Measurements from ENCODE around the gene HIRA. TPM values are rescaled to one million over a fixed set of nuclear protein-coding genes. Genes with fewer than 3 reads are reported as not detected.

HIRA gene
- total and polyA plus RNA-seq, 10 donors, result 8.9 to 31.7 (median 24.6) TPM

Small RNA genes within 50 kb of the gene (small RNA-seq; reads per million reads assigned to genes)
- gene RN7SL168P, result 0 reads per million in 4 donors

Other genes with a start within 250 kb of the HIRA start
- 10 to 100 TPM in 1 of 7 donors, 1 to 10 TPM in 6; 4.4 to 12.4 (median 6.4) TPM for gene CLTCL1, start 140.0 kb downstream of the HIRA start, total RNA-seq
- 1 to 10 TPM; 1.0 to 3.5 (median 2.0) TPM for gene CLTCL1, start 140.0 kb downstream of the HIRA start, polyA plus RNA-seq
- gene MRPL40, start 812 bp upstream of the HIRA start, total RNA-seq, result 10 to 100 TPM; 11.7 to 29.3 (median 18.1) TPM
- 10 to 100 TPM; 40.6 to 55.7 (median 42.4) TPM for gene MRPL40, start 812 bp upstream of the HIRA start, polyA plus RNA-seq
- gene C22orf39, start 16.0 kb upstream of the HIRA start, total RNA-seq, result 10 to 100 TPM; 28.8 to 48.8 (median 34.1) TPM
- gene C22orf39, start 16.0 kb upstream of the HIRA start, polyA plus RNA-seq, result 10 to 100 TPM; 34.0 to 41.9 (median 41.2) TPM
- gene UFD1, start 47.5 kb upstream of the HIRA start, total RNA-seq, result 10 to 100 TPM; 35.6 to 49.9 (median 40.1) TPM
- 10 to 100 TPM; 41.8 to 55.4 (median 52.2) TPM for gene UFD1, start 47.5 kb upstream of the HIRA start, polyA plus RNA-seq
- 1 to 10 TPM; 1.5 to 7.3 (median 4.5) TPM for gene CDC45, start 48.2 kb upstream of the HIRA start, total RNA-seq
- gene CDC45, start 48.2 kb upstream of the HIRA start, polyA plus RNA-seq, result 1 to 10 TPM; 5.1 to 6.7 (median 5.6) TPM
- gene CLDN5, start 92.7 kb upstream of the HIRA start, total RNA-seq, result 100 to 1,000 TPM in 1 of 7 donors, 10 to 100 TPM in 6; 29.5 to 167 (median 65.8) TPM
- 10 to 100 TPM; 18.1 to 69.3 (median 35.8) TPM for gene CLDN5, start 92.7 kb upstream of the HIRA start, polyA plus RNA-seq